MM.1S (cell line): ENCODE measurements around the gene NTRK2.

ENCODE experiments used
- DNase-seq: peaks from one replicate; pipeline ENCODE4 v3.0.0-alpha.2; 2015
- H2AFZ ChIP-seq: fragments of 300-600 bp; sonication (generic); 2 replicates; pipeline ENCODE4 v1.6.0; 2016; ENCODE audit warnings: antibody characterized with exemption, low read length
- H3F3A ChIP-seq: fragments of 300-600 bp; sonication (generic); 2 replicates; pipeline ENCODE4 v1.6.1; 2016; ENCODE audit warnings: mild to moderate bottlenecking, antibody characterized with exemption, low read length, moderate library complexity, mixed read lengths; ENCODE audit not compliant: insufficient read depth
- H3K27ac ChIP-seq: fragments of 300-600 bp; sonication (generic); 2 replicates; pipeline ENCODE4 v1.5.1; 2016; ENCODE audit warnings: mild to moderate bottlenecking, low read length
- H3K27me3 ChIP-seq: fragments of 300-600 bp; sonication (generic); replicated peaks from 2 replicates; pipeline ENCODE4 v1.6.0; 2016; ENCODE audit warnings: low read length; ENCODE audit not compliant: insufficient read depth
- H3K36me3 ChIP-seq: fragments of 300-600 bp; sonication (generic); replicated peaks from 2 replicates; pipeline ENCODE4 v1.6.1; 2016; ENCODE audit warnings: mild to moderate bottlenecking, low read length, mixed read lengths; ENCODE audit not compliant: insufficient read depth
- H3K4me1 ChIP-seq: fragments of 300-600 bp; sonication (generic); 2 replicates; pipeline ENCODE4 v1.6.1; 2016; ENCODE audit warnings: low read length, mixed read lengths
- H3K4me2 ChIP-seq: fragments of 300-600 bp; sonication (generic); 2 replicates; pipeline ENCODE4 v1.6.0; 2016; ENCODE audit warnings: low read depth, low read length
- H3K4me3 ChIP-seq: fragments of 300-600 bp; sonication (generic); 2 replicates; pipeline ENCODE4 v1.5.1; 2016; ENCODE audit warnings: low read length, mixed read lengths
- H3K79me2 ChIP-seq: fragments of 300-600 bp; sonication (generic); 2 replicates; pipeline ENCODE4 v1.6.1; 2016; ENCODE audit warnings: mixed run types, low read length, mixed read lengths
- H3K9ac ChIP-seq: fragments of 300-600 bp; sonication (generic); 2 replicates; pipeline ENCODE4 v1.6.1; 2016; ENCODE audit warnings: low read length, mixed read lengths
- H3K9me2 ChIP-seq: fragments of 300-600 bp; sonication (generic); replicated peaks from 2 replicates; pipeline ENCODE4 v1.6.1; 2016; ENCODE audit warnings: mild to moderate bottlenecking, low read length, mixed read lengths; ENCODE audit not compliant: insufficient read depth
- H3K9me3 ChIP-seq: fragments of 300-600 bp; sonication (generic); replicated peaks from 2 replicates; pipeline ENCODE4 v1.6.1; 2016; ENCODE audit warnings: mild to moderate bottlenecking, low read length, mixed read lengths; ENCODE audit not compliant: insufficient read depth
- H4K20me1 ChIP-seq: fragments of 300-600 bp; sonication (generic); 2 replicates; pipeline ENCODE4 v1.6.1; 2016; ENCODE audit warnings: mild to moderate bottlenecking, low read length, moderate library complexity, mixed read lengths; ENCODE audit not compliant: insufficient read depth
- CTCF ChIP-seq: fragments of 300-600 bp; sonication (generic); IDR thresholded peaks from 2 replicates; pipeline ENCODE4 v1.5.1; 2016; ENCODE audit warnings: antibody characterized with exemption, low read length, mixed read lengths
- EZH2 ChIP-seq: fragments of 300-600 bp; sonication (generic); optimal IDR thresholded peaks from 2 replicates; pipeline ENCODE3; 2017; ENCODE audit warnings: low read depth, mild to moderate bottlenecking, antibody characterized with exemption, low read length, mixed read lengths
- EZH2phosphoT487 ChIP-seq: fragments of 300-600 bp; sonication (generic); IDR thresholded peaks from 2 replicates; pipeline ENCODE4 v1.6.1; 2018; ENCODE audit warnings: antibody characterized with exemption, low read length

Gene NTRK2

DNA sequence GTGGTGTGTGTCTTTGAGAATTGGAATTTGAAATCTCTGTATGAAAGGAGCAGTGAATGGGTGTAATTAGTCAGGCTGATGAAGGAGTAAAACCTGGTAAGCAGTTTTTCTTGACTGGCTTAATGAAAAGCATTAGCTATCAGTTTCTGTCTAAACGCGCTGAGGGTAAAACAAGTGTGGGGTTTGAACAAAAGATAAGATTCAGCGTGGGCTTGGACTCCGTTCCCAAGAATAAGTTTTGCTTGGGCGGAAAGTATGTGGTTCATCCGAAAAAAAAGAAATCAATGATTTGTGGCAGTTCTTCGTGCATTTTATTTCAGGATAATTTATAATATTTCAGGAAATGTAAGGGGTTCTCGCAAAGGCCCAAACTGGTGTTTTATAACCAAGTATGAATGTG lies 217.3 kb downstream of the NTRK2 start:
- no peak overlapping the region for H3K4me2 ChIP-seq
- no peaks in the 10 kb centered on the region for H3K4me1 ChIP-seq
- H3K9me2 ChIP-seq = no peaks in the 10 kb centered on the region
- DNase-seq = no peak
- H3K27ac ChIP-seq = no peak overlapping the region
- H2AFZ ChIP-seq = no peak overlapping the region
- no peak overlapping the region for H3K9ac ChIP-seq
- no peak for TF ChIP-seq EZH2phosphoT487
- no peak for TF ChIP-seq EZH2
- TF ChIP-seq CTCF = no peak
- H3K27me3 ChIP-seq = no peaks in the 10 kb centered on the region
- no peaks in the 10 kb centered on the region for H3K36me3 ChIP-seq
- H4K20me1 ChIP-seq = no peaks in the 10 kb centered on the region
- no peaks in the 10 kb centered on the region for H3K9me3 ChIP-seq
- H3K4me3 ChIP-seq = no peak overlapping the region
- H3K79me2 ChIP-seq = no peaks in the 10 kb centered on the region
- no peaks in the 10 kb centered on the region for H3F3A ChIP-seq

- Histone ChIP-seq H3K4me3 (no peak overlapping the region), H3K79me2 (no peaks in the 10 kb centered on the region), H3K9me2 (no peaks in the 10 kb centered on the region), H3K9ac (no peak overlapping the region), H4K20me1 (no peaks in the 10 kb centered on the region), H3K36me3 (no peaks in the 10 kb centered on the region), H2AFZ (no peak overlapping the region), H3K9me3 (no peaks in the 10 kb centered on the region), H3K4me1 (no peaks in the 10 kb centered on the region), H3K27ac (no peak overlapping the region), H3K4me2 (no peak overlapping the region), H3F3A (no peaks in the 10 kb centered on the region), H3K27me3 (no peaks in the 10 kb centered on the region)
- TF ChIP-seq EZH2 (no peak), CTCF (no peak), EZH2phosphoT487 (no peak)
- no peak for DNase-seq
These were observed 222.4 kb downstream of the NTRK2 start for GRCh38 chr9:84891924-84892323.

DNA sequence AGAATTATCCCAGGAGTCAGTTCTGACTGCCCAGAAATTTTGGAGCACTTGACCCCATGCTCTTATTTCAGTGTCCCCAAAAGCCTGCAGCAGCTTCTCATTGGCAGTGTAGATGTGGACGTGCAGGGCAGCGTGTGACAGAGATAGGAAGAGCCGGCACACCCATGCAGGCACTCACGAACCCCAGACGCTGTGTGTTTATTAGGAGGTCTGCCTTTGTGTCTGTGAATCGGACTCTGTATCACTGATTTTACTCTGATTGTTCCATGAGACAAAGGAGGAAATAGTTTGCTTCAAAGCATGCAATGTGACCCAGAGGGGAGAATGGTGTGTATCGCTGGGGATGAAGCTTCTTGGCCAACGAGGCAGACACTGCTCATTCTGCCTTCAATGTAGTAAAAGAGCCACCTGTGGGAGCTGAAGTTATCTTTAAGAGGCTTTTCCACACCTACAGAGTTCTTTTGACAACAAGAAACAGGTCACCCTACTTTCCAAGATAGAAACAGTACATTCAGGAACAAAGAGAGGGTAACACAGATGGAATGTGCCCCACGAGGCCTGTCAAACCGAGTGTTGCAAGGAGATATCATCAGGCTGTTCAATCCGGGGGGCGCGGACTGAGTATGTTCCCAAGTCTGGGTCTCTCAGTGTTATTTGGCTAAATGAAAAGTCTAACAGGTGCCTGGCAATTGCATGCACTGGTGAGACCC lies 224.0 kb downstream of the NTRK2 start:
- Histone ChIP-seq H3K4me2 (no peak overlapping the region), H3K4me1 (no peaks in the 10 kb centered on the region), H3K9me2 (no peaks in the 10 kb centered on the region), H3K9me3 (no peaks in the 10 kb centered on the region), H3K27me3 (no peaks in the 10 kb centered on the region), H3K27ac (no peak overlapping the region), H2AFZ (no peak overlapping the region), H3K79me2 (no peaks in the 10 kb centered on the region), H3F3A (no peaks in the 10 kb centered on the region), H3K4me3 (no peak overlapping the region), H4K20me1 (no peaks in the 10 kb centered on the region), H3K9ac (no peak overlapping the region), H3K36me3 (no peaks in the 10 kb centered on the region)
- no peak for DNase-seq
- TF ChIP-seq EZH2phosphoT487 (no peak), EZH2 (no peak), CTCF (no peak)
